NT2/D1 (cell line): ENCODE results near the gene ZNF366.

Experiments used
- DNase-seq: peaks from one replicate; pipeline ENCODE4 v3.0.0-alpha.2; 2011; ENCODE audit warnings: low read depth, low spot score
- H3K27me3 ChIP-seq: 2 replicates; pipeline ENCODE4 v1.6.0; 2011; ENCODE audit warnings: mild to moderate bottlenecking; ENCODE audit not compliant: insufficient read length, insufficient read depth
- H3K36me3 ChIP-seq: 2 replicates; pipeline ENCODE4 v1.6.1; 2011; ENCODE audit warnings: mild to moderate bottlenecking, low read length, mixed read lengths; ENCODE audit not compliant: insufficient read depth, insufficient read length
- H3K4me1 ChIP-seq: 2 replicates; pipeline ENCODE4 v1.5.1; 2011; ENCODE audit not compliant: insufficient read depth, insufficient read length
- H3K4me3 ChIP-seq: 2 replicates; pipeline ENCODE4 v1.5.1; 2011; ENCODE audit warnings: low read depth; ENCODE audit not compliant: insufficient read length
- H3K9ac ChIP-seq: 2 replicates; pipeline ENCODE4 v1.6.0; 2011; ENCODE audit warnings: low read depth; ENCODE audit not compliant: insufficient read length
- H3K9me3 ChIP-seq: 2 replicates; pipeline ENCODE4 v1.5.1; 2011; ENCODE audit warnings: mild to moderate bottlenecking, low read length; ENCODE audit not compliant: insufficient read depth
- SUZ12 ChIP-seq: IDR thresholded peaks from 2 replicates; pipeline ENCODE4 v1.6.1; 2011; ENCODE audit not compliant: insufficient read length, insufficient read depth; ENCODE audit errors: extremely low read depth
- YY1 ChIP-seq: IDR thresholded peaks from 2 replicates; pipeline ENCODE4 v1.6.1; 2011; ENCODE audit not compliant: insufficient read length, insufficient read depth
- ZNF274 ChIP-seq: IDR thresholded peaks from 2 replicates; pipeline ENCODE4 v1.6.1; 2011; ENCODE audit warnings: mild to moderate bottlenecking, low read depth, low read length

ZNF366 gene

DNA sequence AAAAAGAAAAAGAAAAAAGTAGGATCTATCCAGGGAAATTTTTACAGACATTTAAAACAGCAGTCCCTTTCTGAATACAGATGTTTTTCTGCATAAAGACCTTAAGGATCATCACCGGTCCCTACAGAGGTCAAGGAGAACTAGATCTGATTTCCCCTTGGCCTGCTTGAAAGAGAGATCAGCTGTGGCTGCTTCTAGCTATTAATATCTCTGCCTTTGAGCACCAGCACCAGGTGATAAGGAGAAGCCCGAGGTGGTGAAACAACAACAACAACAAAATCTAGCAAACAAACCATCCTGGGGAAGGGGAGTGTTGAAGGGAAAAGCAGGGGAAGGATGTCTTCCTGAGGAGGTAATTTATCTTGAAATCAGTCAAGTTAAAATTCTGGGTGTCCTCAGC, 42.1 kb downstream of the ZNF366 start:
- Histone ChIP-seq H3K36me3 (no peaks in the 10 kb centered on the region), H3K4me3 (no peak overlapping the region), H3K27me3 (no peaks in the 10 kb centered on the region), H3K9me3 (no peaks in the 10 kb centered on the region), H3K4me1 (no peaks in the 10 kb centered on the region), H3K9ac (no peak overlapping the region)
- no peak for TF ChIP-seq SUZ12
- TF ChIP-seq ZNF274 = no peak
- TF ChIP-seq YY1 = no peak
- DNase-seq = no peak

DNA sequence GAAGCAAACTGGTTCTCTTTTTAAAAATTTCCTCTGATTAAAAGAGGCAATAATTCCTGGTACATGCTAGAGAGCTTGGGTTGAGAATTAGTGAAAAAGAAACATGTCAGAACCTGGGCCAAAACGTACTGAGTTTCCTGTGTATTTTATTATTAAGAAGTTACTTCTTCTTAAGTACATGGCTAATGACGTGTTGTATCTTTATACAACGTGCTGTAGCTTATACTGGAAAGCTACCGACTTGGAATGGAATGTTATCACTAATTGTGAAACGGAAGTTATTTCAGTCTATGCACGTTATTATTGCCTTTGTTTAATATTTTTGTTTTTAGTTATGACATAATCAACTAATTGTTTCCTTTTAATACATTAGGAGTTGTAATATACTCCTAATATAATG, 43.1 kb downstream of the ZNF366 start:
- Histone ChIP-seq H3K9me3 (no peaks in the 10 kb centered on the region), H3K9ac (no peak overlapping the region), H3K36me3 (no peaks in the 10 kb centered on the region), H3K4me3 (no peak overlapping the region), H3K4me1 (no peaks in the 10 kb centered on the region), H3K27me3 (no peaks in the 10 kb centered on the region)
- DNase-seq = no peak
- TF ChIP-seq SUZ12 = no peak
- TF ChIP-seq ZNF274 = no peak
- no peak for TF ChIP-seq YY1

DNA sequence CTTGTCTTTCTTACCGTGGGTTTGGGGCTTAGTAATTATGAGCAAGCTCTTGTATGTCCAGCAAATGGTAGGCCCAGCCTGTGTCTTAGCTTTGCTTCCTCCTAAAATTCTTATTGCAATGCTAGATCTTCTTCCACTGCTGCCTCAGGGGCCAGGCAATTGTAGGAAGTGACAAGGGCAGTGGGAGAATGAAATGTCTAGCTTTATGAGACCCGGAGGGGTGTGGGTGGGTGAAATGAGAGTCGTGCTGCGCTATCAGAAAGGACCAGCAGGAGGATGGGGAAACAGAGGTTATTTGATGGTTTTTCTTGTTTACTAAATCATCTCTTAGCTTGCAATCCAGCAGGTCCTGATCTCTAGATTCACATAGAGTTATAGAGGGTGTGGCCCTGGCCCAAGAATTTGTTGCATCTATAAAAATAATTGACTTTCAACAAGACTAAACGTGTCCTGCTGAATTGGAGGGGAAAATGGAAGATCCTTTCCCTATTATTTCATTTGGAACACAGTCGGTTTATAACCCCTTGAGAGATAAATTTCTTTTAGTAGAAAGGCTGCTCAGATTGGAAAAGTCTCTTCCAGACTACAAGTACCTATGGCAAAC, 43.7 kb downstream of the ZNF366 start:
- Histone ChIP-seq H3K4me3 (no peak overlapping the region), H3K36me3 (no peaks in the 10 kb centered on the region), H3K27me3 (no peaks in the 10 kb centered on the region), H3K4me1 (no peaks in the 10 kb centered on the region), H3K9ac (no peak overlapping the region), H3K9me3 (no peaks in the 10 kb centered on the region)
- TF ChIP-seq YY1 = no peak
- TF ChIP-seq SUZ12 = no peak
- no peak for TF ChIP-seq ZNF274
- DNase-seq = no peak

DNA sequence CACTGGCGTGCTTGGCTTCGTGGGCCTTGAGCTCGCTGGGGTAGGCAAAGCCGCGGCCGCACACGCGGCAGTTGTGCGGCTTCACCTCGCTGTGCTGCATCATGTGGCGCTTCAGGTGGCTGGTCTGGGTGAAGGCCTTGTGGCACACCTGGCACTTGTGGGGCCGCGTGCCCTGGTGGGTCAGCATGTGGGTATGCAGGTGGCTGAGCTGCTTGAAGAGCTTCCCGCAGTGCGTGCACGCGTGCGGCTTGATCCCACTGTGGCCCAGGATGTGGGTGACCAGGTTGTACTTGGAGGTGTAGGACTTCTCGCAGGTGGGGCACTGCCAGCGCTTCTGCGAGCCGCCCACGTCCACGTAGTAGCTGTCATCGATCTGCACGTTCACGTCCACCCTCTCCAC, 46.8 kb downstream of the ZNF366 start:
- no peak for TF ChIP-seq SUZ12
- no peak for TF ChIP-seq ZNF274
- no peak for TF ChIP-seq YY1
- no peaks in the 10 kb centered on the region for H3K36me3 ChIP-seq
- no peaks in the 10 kb centered on the region for H3K27me3 ChIP-seq
- no peaks in the 10 kb centered on the region for H3K4me1 ChIP-seq
- H3K9me3 ChIP-seq = no peaks in the 10 kb centered on the region
- no peak overlapping the region for H3K9ac ChIP-seq
- DNase-seq = no peak
- no peak overlapping the region for H3K4me3 ChIP-seq

DNA sequence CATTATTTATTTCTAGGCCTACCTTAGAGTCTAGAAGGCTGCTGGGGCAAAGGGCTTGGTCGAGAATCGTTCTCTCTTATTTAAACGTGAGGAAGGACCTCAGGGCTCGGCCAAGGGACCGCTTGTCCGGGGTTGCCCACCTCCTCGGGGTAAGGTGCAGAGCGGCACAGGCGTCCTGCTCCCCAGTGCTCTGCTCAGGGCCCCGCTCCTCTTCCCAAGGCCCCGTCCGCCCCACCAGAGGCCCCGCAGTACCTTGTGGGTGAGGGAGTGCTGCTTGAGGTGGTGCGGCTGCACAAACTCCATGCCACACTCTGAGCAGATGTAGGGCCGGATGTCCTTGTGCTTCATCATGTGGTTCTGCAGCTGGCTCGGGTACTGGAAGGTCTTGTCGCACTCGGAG, 47.3 kb downstream of the ZNF366 start:
- no peak for DNase-seq
- Histone ChIP-seq H3K9me3 (no peaks in the 10 kb centered on the region), H3K36me3 (no peaks in the 10 kb centered on the region), H3K9ac (no peak overlapping the region), H3K4me1 (no peaks in the 10 kb centered on the region), H3K27me3 (no peaks in the 10 kb centered on the region), H3K4me3 (no peak overlapping the region)
- TF ChIP-seq SUZ12 = no peak
- TF ChIP-seq YY1 = no peak
- no peak for TF ChIP-seq ZNF274

DNA sequence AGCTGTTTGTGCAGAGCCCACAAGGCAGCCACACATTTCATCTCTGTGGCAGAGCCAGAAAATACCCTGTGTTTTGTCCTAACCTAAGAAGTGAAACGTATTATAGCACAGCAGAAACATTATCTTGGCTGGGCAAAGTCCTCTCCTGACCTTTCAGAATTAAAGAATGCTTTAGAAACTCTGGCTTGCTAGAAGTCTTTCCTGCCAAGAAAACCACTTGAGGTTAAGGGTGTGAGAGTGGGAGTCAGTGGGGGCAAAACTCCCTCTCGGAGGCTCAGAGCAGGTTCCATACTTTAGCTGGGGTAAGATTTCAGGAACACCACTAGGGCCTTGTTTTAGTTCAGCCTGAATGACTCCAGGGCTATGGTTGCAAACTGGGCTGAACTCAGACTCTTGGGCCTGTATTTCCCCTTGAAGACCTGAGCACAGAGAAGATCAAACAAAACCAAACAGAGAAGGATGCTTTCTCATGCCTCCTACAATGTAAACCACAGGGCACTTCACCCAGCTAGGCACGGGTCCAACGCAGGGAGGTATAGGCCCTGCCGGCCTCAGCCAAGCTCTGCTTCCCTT, 48.0 kb downstream of the ZNF366 start:
- H3K9ac ChIP-seq = no peak overlapping the region
- no peaks in the 10 kb centered on the region for H3K9me3 ChIP-seq
- no peaks in the 10 kb centered on the region for H3K27me3 ChIP-seq
- H3K36me3 ChIP-seq = no peaks in the 10 kb centered on the region
- TF ChIP-seq ZNF274 (no peak), YY1 (no peak), SUZ12 (no peak)
- H3K4me3 ChIP-seq = no peak overlapping the region
- no peak for DNase-seq
- H3K4me1 ChIP-seq = no peaks in the 10 kb centered on the region

DNA sequence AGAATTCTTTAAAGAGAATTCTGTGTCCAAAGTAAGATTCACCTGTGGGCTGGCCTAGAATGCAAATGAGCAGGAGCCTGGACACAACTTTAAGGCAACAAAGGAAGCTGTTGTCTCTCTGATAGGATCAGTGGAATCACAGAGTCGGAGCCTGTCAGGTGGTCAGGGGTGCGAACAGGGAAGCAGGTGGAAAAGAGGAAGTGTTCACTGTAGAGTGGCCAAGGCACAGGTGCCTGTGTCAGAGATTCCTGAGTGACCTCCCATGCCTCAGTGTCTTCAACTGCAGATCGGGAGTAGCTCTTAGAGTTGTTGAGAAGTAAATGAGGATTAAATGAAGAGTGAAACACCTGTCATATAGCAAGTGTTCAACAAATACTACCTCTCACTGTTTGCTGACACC, 48.8 kb downstream of the ZNF366 start:
- H3K4me3 ChIP-seq = no peak overlapping the region
- no peaks in the 10 kb centered on the region for H3K9me3 ChIP-seq
- H3K36me3 ChIP-seq = no peaks in the 10 kb centered on the region
- H3K27me3 ChIP-seq = no peaks in the 10 kb centered on the region
- H3K9ac ChIP-seq = no peak overlapping the region
- TF ChIP-seq ZNF274 (no peak), YY1 (no peak), SUZ12 (no peak)
- no peaks in the 10 kb centered on the region for H3K4me1 ChIP-seq
- DNase-seq = no peak

DNA sequence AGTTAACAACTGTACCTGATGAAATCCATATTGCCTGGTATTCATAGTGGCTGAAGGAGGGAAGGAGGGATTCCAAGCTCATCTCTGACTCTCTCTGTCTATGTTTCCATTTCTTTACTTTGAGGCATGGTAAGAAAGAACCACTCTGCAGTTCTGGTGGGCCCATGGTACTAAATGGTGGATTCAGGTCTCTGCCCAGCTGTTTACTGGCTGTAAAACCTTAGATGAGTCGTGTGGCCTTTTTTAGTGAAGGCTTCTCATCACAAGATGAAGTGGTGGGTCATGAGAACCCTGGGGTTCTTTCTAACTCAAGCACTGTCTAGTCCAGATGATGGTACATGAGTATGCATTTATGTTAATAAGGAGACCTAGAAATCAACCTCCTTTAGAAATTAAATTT, 49.7 kb downstream of the ZNF366 start:
- Histone ChIP-seq H3K36me3 (no peaks in the 10 kb centered on the region), H3K27me3 (no peaks in the 10 kb centered on the region), H3K9me3 (no peaks in the 10 kb centered on the region), H3K4me1 (no peaks in the 10 kb centered on the region), H3K4me3 (no peak overlapping the region), H3K9ac (no peak overlapping the region)
- no peak for TF ChIP-seq YY1
- TF ChIP-seq ZNF274 = no peak
- TF ChIP-seq SUZ12 = no peak
- no peak for DNase-seq
